GM12892 (cell line): ENCODE results near the gene KCNIP1.

Experiments
- DNase-seq: peaks from one replicate; pipeline ENCODE4 v3.0.0; 2011; ENCODE audit not compliant: insufficient read length
- FAIRE-seq: peaks from 2 replicates; lab custom pipeline; 2011; peaks lifted over from hg19 to GRCh38; lab: Jason Lieb, UNC
- POLR2A ChIP-seq: IDR thresholded peaks from 2 replicates; pipeline ENCODE4 v1.6.1; 2011; ENCODE audit warnings: low read depth, low read length, control low read depth
- POLR2AphosphoS5 ChIP-seq: IDR thresholded peaks from 2 replicates; pipeline ENCODE4 v1.6.1; 2011; ENCODE audit warnings: low read depth, low read length, control low read depth
- TAF1 ChIP-seq: IDR thresholded peaks from 2 replicates; pipeline ENCODE4 v1.6.1; 2011; ENCODE audit warnings: low read depth, mild to moderate bottlenecking, control low read depth, low read length, borderline replicate concordance

The KCNIP1 gene

DNA sequence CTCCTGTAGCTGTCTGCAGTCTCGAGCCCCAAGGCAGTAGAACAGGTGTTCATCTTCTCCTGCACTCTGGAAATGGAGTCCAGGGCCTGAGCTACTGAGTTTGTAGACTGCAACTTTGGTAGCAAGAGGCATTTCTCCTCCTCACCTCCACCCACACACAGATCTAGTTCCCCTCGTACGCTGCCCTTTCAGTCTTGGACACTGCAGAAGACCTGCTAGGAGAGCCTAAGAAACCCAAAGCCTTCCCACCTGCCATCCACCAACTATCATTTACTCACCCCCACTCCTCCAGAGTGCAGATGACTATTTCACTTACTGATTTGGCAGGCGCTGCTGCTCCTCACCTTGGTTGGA lies 59.0 kb downstream of the KCNIP1 start:
- no peak for TF ChIP-seq POLR2AphosphoS5
- no peak for TF ChIP-seq TAF1
- TF ChIP-seq POLR2A, result no peak
- no peak for FAIRE-seq
- DNase-seq, result no peak

DNA sequence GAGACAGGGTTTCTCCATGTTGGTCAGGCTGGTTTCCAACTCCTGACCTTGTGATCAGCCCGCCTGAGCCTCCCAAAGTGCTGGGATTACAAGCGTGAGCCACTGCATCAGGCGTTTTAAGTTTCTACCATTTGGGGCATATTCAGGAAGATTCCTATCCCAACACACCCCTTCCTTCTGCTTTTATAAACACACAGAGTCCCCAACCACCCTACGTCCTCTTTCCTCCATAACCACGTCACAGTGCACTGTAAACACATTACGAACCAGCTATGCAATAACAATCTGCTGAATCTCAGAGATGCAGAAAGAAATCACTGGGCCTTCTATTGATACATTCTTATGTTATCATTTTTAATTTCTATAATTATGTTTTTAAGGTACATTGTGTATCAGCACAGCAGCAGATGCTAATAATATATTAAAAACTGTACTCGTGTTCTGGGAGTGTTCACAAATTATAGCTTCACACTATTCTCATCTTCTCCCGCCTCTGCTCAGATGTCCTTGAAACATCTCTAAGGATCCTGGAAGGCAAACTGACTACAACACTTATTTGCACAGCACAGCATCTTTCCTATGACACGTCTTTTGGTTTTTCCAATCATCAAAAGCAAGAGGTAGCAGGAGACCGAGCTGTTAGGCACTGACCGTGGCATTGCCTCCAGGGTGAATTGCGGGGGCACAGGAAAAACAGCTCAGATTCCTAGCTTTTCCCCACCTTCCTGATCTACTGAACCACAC lies 60.2 kb downstream of the KCNIP1 start:
- DNase-seq (no peak), FAIRE-seq (no peak)
- TF ChIP-seq TAF1 (no peak), POLR2AphosphoS5 (no peak), POLR2A (no peak)

DNA sequence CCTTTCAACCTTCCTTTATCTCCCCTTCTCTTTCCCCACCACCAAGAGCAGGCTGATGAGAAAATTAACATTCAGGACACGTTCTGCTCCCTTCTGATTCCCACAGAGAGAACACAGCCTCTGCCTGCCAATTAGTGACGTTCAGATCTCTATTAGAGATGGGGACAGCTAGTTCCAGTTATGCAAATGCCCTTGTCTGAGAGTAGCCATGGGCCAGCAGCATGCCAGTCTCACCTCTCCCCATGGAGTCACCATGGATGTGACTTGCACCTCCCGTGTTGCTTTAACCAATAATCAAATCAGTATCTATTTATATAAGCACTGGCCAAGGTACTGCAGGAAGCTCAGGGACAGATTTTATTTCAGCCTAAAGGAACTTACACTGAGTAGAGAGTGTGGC lies 61.3 kb downstream of the KCNIP1 start:
- DNase-seq (no peak), FAIRE-seq (no peak)
- TF ChIP-seq POLR2AphosphoS5 (no peak), POLR2A (no peak), TAF1 (no peak)

DNA sequence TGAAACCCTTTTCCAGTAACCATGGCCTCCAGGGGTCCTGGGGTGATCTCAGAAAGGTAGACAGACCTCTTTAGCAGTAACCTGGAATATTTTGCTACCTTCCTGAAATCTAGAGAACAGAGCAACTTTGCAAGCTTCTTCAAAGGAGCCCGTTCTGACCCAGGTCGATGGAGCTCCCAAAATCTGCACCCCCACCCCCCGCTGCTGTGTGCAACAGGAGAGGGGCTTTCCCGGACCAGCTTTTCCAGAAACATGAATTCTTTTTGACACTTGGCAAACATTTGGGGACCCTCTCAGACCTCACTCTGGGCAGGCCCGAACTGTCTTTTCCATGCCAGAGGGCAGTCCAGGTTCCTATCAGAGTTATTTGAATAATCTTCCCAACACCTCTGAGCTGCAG lies 65.3 kb downstream of the KCNIP1 start:
- DNase-seq (no peak), FAIRE-seq (no peak)
- TF ChIP-seq POLR2A (no peak), POLR2AphosphoS5 (no peak), TAF1 (no peak)

DNA sequence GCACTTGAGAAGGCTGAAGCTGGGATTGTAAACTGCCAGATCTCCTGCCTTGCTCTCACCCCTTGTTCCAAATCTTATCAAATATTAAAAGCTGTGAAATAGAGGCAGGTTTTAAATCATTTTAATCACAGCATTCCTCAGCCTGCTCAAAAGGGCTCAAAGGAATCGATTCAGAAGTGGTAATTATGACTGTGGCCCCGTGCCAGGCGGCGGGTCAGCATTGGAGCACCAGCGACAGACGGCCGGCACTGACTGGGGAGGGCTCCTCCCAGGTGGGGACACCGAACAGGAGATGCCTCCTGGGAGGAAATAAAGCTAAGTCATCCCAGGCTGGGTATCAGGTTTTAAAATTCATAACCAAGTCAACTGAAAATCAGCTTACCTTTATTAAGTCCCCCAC lies 66.7 kb downstream of the KCNIP1 start:
- no peak for TF ChIP-seq TAF1
- no peak for TF ChIP-seq POLR2A
- TF ChIP-seq POLR2AphosphoS5, result no peak
- DNase-seq (no peak), FAIRE-seq (no peak)

DNA sequence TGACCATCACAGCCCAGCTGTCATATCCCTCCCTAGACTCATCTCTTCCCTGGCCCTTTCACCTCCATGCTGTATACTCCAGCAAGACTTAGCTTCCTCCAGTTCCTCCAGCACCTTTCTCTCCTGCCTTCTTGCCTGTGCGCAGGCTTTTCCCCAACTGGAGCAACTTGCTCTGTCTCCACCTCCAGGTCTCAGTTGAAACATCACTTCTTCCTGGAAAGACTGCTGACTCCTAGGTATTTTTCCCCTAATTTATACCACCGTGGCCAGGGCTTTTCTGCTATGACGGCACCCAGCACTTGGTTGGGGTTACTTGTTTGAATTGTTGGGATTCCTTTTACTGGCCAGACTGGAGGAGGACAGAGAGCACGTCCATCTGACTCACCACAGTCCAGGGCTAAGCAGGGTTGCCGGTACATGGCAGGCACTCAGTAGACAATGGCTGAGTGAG lies 67.5 kb downstream of the KCNIP1 start:
- DNase-seq (no peak), FAIRE-seq (no peak)
- no peak for TF ChIP-seq POLR2AphosphoS5
- no peak for TF ChIP-seq POLR2A
- TF ChIP-seq TAF1, result no peak

DNA sequence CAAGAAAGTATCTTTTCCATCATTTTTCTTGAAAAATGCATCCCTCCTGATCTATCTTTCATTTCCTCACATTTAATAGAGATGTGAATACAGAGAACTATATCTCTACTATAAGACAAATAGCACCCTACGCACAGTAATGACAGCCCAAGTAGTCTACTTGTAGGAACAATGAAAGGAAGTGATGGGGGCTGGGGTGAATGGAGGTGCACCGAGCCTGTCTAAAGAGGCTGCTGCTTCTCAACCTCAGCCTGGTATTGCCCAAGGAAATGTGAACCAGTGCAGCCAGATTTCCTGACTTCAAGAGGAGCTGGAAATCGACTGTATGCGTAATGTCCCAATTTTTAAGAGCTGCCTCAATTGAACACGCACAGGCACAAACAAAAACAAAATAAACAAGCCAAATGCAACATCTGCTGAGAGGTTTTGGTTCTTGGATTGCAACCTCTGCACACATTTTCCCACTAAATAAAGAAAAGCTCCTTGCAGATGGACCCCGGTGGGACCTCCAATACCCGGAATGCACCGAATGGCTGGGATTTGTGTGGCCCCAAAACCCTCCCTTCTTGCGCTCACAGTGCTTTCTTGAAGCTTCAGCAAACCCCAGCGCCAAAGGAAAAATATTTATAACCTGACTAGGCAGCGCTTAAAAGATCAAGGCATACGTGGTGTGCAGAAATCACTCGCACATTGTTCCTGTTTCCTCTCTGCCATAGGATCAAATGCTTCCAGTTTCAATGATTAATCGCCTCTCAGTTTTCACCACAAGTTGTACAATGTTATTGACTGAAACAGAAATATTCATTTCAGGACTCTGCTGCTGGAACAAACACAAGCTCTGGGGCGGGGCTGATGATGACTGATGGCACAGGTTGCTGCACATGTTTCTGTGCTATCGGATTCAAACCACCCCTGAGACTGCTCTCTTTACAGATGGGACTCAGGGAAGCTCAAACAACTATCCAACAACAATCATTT lies 68.3 kb downstream of the KCNIP1 start:
- FAIRE-seq (peak; percentile 66), DNase-seq (no peak)
- TF ChIP-seq TAF1 (no peak), POLR2AphosphoS5 (no peak), POLR2A (no peak)

DNA sequence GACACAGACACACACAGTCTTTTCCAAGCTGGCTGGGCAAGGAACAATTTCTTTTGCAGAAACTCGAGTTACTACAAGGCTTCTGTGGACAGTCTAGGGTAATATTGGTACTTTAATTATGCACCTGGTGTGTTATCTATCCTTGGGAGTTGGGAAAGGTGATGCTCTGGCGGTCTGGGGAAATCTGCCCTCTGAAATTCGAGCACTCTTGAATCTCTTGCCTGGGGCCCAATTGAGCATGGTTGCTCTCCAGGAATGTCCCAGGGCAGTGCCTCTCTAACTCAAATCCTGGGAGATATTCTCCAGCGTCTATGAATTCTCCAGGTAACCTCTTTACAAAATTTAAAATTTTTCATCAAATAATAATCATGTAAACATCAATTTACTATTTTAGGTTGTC lies 69.3 kb downstream of the KCNIP1 start:
- DNase-seq, result no peak
- FAIRE-seq, result no peak
- TF ChIP-seq POLR2A (no peak), POLR2AphosphoS5 (no peak), TAF1 (no peak)

DNA sequence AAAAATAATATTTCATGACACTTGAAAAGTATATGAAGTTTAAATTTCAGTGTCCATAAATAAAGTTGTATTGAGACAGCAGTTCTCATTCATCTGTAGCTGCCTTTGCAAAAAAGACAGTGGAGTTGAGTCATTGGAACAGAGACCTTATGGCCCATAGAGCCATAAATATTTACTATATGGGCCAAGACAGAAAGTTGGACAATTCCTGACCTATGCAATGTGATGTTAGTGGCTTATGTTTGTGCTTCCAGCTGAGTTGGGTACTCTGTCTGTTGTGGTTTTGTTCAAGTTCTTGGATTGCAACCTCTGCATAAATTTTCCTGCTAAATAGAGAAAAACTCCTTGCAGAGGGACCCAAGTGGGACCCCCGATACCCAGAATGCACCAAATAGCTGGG lies 69.8 kb downstream of the KCNIP1 start:
- FAIRE-seq (no peak), DNase-seq (no peak)
- no peak for TF ChIP-seq POLR2AphosphoS5
- TF ChIP-seq TAF1, result no peak
- TF ChIP-seq POLR2A, result no peak

DNA sequence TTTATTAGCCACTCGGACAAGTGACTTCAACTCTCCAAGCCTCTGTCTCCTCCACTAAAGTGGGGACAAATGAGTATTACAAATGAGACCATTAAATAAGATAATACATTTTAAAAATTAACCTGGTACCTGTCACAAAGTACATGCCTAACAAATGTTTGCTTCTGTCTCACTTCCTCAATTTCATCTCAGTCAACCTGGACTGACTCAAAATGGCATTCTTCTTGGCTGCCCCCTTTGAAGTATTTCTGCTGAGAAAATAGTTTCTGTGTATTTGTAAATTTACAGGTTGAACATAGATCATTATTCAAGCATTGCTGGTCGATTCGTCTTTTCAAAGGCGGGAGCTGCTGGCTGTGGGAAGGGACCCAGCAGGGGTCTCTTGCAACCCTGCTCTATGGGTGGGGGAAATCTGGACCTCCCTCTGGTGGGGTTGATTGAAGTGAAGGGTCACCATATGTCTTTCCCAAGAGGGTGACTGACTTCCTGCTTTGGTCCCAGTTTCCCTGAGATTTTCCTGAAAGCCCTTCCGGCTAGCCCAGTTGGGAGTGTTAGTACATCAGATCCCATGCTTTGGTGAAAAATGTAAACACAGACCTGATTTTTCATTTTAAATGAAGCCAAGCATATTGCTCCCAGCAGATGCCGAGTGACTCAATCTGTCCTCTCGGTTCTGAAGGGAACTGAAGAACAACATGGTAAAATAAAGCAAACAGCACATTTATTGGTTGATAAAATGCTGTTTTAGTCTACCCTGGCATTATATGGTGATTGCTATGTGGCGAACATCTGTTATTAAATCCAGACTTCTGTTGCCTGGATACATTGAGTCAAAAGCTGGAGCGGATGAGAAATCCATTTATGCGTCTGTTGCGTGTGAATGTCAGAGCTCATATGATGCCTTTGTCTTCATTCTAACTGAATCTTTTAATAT lies 73.0 kb downstream of the KCNIP1 start:
- no peak for TF ChIP-seq POLR2AphosphoS5
- FAIRE-seq, result no peak

DNA sequence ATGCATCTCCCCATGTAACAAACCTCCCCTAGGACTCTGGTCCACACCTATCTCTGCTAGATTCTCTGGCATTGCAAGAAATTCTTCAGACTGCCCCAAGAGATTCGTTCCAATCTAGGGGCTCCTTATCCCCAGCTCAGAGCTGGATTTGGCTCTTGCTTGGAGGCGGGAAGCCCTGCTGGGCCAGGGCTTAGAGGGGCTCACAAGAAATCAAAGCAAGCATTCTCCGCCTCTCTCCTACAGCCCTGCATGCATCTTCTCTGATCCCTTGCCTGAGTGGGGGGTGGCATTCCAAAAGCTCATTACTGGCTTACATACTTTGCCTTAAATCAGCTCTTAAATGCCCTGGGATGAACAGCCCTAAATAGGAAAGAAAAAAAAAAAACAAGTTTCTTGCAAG lies 75.8 kb downstream of the KCNIP1 start:
- TF ChIP-seq POLR2AphosphoS5, result no peak
- TF ChIP-seq POLR2A, result no peak
- no peak for TF ChIP-seq TAF1
- no peak for DNase-seq
- FAIRE-seq, result no peak

More for the DNA sequence above, 73.0 kb downstream of the KCNIP1 start:
- DNase-seq, result no peak
